ENCODE results near the gene TFAP2A.

DNA sequence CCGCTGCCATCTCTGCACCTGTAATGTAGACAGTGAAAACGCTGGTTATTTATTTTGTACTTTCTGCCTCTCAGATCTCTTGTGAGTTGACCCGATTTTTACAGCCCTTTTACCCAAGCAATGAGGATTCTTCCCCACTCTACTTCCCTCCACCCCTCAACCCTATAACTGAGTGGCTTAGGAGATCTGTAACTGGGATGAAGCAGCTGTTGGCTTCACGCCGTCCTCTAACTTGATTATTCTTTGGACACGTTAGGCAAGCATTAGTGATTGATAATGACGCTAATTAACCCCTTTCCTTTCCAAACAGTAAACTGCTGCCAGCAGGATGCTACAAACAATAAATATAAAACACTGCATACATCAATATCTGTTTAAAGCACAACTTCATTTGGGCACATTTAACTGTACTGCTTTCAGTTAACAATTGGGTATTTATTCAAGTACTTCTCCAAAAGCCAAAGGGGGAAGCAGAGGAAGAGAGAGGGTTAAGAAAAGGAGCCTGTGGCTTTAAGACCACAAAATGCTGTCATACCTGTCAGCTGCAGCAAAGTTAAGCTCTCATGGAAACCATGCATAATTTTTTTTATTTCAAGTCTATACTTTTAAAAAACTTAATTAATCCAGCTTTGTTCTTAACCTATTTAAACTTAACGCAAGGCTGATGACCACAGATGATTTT is 21.2 kb downstream of the TFAP2A start:
- no peak for TF ChIP-seq REST (tag by site-specific recombination; IDR thresholded peaks at IDR 0.05)
- no peak for TF ChIP-seq ZNF785 (tag by site-specific recombination; IDR thresholded peaks at IDR 0.05)
- TF ChIP-seq ZNF10 (tag by site-specific recombination; IDR thresholded peaks at IDR 0.05) = no peak
- TF ChIP-seq CTCF (tag by site-specific recombination; IDR thresholded peaks at IDR 0.05) = no peak
- no peak for TF ChIP-seq ZNF311 (tag by site-specific recombination; IDR thresholded peaks at IDR 0.05; ENCODE audit: borderline replicate concordance)
- TF ChIP-seq ZBTB20 (tag by site-specific recombination; IDR thresholded peaks at IDR 0.05) = no peak

Data from HEK293 (cell line).